ENCODE data around the gene RAI1.
A peak's percentile ranks its signal among the peaks of the same experiment; 100 is the strongest.

RAI1 gene

DNA sequence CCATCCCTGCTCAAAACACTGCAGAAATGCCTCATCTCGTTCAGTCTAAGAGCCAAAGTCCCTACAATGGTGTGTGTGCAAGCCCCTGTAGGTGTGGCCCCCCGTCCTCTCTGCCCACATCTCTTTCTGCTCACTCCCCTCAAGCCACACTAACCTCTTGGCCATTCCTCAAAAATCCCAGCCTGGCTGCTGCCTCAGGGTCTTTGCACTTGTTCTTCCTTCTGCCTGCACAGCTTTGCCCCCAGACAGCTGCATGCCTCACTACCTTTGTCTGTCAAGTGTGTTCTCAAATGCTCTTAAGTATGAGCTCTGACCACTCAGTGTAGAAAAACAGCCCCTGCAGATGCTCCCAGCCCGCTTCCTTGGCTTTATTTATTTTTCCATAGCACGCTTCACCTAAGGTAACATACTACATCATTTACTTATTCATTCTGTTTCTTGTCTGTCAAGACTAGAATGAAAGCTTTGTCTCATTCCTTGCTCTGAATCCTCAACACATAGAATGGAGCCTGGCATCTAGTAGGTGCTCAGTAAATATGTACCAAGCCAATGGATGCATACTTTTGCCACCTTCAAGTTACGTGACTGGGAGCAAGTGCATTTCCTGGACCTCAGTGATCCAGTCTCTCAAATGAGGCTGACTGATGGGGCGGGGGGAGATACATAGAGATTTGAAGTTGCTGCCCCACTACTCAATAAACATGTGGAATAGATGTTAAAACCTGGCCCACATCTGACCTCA lies 38.1 kb downstream of the RAI1 start:
- DNase-seq (ENCODE audit: low read depth) = no peak

DNA sequence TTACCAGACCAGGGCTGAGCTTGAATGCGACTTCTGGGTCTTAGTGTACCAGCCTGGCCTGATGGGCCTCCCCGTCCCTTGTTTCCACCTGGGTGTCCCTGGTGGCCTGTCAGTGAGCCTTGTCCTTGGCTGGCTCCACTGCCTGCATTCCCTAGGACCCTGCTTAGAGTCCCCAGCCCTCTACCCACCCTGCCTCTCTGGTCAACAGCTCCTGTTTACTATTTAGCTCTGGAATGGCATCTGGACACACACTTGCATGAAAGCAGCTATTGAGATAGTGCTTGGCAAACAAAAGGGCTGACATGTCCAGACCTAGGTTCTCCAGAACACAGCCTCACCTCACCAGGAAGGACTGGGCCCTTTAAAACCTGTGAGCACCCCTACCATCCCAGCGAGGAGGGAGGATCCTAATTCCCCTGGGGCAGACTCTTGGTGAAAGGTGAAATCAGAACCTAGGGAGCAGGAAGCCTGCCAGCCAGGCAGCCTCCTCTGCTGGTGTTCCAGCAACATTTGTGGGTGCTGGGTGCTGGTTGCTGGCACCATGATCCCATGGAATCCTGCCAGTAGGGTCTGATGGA lies 38.8 kb downstream of the RAI1 start:
- DNase-seq (ENCODE audit: low read depth) = no peak

DNA sequence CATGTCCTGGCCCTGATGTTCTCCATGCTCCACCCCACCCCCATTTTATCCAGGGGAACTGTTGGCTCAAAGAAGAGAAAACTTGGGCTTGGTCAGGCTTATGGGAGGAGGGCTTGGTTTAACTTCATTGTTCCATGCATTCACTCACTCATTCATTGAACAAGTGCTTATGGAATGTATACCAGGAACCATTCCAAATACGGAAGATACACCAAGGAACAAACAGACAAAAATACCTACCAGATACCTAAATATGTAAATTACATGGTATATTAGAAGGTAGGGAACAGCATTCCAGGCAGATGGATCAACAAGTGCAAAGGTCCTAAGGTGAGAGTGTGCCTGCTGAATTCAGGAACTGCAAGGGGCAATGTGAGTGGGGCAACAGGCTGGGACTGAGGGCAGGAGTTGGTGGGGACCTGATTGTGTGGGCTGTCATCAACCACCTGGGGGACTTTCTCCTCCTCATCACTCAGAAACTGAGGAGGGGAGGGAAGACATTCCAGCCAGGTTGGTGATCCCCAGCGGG lies 39.9 kb downstream of the RAI1 start:
- DNase-seq (ENCODE audit: low read depth) = no peak

DNA sequence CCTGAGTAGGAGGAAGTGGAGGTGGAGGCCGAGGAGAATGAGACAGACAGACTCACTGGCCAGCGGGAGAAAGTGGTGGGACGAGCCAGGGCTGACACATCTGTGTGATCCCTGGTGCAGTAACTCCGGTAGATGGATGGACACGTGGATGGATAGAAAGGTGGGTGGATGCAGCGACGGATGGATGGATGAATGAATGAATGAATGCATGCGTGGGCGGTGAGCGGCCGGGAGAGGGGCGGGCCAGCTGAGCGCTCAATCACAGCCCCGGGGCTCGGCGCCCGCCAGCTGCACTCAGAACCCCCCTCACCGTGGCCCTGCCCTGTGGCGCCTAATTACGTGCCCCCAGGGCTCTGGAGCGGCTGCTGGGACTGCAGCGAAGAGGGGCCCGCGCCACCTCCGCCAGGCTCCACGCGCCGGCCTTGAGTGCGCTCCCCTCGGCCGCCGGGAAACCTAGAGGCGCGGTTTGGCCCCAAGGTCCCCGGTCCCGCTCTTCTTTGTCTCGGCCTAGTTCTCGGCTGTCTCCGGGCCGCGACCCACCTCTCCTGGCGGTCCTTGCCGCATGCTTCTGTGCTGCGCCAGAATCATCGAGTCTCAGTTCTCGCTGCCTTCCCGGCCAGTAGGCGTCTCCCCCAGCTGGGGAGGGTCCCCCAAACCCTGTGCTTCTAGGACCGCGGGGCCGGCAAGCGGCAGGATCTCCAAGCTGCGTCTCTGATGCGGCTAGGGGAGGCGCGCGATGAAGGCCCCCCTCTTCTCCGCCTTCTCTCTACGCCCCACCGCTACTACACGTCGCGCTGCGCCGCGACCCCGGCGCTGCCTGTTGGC lies 41.0 kb downstream of the RAI1 start:
- no peak for DNase-seq (ENCODE audit: low read depth)

DNA sequence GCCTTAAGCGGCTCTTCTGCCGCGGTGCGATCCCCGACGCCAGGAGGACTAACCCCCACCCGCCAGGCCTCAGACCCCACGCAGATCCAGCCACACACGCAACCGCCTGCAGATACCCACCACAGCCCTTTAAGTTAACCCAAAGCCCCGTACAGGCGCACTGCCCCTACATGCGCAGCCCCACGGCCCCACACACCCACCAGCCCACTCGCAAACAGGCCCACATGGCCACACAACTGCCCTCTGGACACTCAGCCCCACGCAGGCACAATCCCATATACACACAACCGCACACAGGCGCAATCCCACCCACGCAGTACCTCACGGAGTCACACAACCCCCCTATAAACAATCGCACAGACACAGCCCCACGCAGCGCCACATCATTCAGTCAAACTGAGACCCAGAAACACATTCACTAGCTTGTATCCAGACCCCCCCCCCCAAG lies 41.7 kb downstream of the RAI1 start:
- no peak for DNase-seq (ENCODE audit: low read depth)

DNA sequence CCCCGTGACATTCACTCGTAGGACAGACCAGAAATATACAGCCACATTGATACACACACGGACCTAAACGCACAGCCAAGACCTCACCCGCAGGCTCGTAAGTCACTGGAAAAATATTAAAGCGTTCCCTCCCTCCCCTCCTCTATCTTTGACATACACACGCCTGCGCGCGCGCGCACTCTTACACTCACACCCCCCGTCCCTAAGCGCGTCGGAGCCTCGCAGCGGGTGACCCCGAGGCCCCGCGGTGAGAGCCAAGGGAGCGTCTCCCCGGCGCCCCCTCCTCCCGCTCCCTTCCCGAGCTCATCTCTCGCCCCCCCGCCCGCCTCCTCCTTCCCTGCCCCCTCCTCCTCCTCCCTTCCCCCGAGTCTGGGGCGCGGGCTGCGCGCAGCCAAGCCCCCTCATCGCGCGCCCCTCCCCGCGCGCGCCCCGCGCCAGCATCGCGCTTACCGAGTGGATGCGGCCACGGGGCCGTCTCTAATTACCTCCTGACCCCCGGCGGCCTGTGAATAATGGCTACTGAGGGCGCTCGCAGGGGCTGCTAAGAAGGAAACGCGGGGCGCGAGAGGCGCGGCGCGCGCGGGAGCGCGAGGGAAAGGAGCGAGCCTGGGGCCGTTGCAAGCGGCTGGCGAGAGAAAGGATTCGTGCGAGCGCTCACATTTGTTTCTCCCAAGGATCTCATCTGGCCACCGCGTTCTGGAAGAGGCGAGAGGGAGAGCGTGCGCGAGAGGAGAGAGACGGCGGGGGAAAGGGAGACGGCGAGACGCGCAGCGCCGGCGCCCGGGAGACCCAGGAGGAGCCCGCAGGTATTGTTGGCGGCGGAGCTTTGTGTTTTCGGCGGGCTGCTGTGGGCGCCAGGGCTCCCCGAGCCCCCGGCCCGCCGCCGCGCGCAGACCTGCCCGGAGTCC lies 42.4 kb downstream of the RAI1 start:
- peak; percentile 56 for DNase-seq (ENCODE audit: low read depth)

DNA sequence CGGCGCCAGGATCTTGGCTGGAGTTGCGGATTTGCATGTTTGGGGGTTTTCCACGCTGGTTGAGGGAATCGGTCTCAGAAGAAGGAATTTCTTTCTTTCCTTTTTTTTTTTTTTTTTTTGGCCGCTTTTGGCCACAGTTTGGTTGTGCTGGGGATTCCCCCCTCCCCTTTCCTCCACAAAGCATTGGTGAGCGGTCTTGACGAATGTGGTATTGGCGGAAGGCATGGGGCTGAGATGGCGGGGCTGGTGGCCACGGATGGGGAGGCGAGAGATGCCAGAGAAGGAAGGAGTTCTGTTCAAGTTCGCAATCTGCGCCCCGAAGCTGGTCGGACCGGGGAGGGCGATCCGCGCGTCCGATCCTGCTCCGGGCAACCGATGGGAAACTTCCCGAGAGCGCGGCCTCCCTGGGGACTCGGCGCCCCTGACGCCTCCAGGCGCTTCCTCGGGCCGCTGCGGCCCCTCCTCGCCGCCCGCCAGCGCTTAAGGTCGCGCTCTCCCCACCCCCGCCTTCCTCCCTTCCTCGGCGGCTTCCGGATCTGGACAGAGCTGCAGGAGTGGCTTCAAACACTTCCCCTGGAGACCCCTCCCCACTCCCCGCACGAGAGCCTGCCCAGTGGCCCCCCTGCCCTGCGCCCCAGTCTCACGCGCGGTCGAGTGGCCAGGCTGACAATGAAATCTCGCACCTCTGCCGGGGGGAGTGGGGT lies 43.2 kb downstream of the RAI1 start:
- DNase-seq (ENCODE audit: low read depth) = no peak

DNA sequence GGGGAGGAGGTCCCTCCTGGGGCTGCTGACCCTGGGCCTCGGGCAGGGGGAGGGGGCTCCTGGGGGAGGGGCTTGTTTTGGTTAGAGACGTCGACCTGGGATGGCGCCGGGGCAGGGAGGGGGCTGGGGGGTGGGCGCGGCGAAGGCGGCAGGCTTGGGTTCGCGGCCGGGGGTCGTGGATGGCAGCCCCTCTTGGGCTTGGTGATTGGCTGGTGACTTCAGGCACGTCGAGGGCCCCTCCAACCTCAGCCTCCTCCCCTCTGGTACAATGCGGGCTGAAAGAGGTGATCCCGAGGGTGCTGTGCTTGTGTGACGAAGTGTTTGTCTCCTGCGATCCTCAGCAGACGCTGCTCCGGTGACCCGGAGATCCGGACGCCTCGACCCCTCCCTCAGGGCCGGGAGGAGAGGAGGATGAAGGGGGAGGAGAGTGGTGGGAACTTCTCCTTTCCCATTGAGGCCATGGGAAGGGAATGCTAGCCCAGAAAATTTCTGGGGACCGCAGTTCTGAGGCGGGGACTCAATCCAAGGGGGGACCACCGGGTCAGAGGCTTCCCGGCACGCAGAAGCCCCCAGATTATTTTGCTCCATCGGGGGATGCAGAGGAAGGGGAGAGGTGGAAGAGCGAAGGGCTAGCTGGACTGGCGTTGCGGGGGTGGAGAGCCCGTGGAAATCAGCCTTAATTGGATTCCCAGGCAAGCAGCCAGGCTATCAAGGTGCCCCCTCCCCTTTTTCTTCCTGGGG lies 43.9 kb downstream of the RAI1 start:
- DNase-seq (ENCODE audit: low read depth) = no peak

DNA sequence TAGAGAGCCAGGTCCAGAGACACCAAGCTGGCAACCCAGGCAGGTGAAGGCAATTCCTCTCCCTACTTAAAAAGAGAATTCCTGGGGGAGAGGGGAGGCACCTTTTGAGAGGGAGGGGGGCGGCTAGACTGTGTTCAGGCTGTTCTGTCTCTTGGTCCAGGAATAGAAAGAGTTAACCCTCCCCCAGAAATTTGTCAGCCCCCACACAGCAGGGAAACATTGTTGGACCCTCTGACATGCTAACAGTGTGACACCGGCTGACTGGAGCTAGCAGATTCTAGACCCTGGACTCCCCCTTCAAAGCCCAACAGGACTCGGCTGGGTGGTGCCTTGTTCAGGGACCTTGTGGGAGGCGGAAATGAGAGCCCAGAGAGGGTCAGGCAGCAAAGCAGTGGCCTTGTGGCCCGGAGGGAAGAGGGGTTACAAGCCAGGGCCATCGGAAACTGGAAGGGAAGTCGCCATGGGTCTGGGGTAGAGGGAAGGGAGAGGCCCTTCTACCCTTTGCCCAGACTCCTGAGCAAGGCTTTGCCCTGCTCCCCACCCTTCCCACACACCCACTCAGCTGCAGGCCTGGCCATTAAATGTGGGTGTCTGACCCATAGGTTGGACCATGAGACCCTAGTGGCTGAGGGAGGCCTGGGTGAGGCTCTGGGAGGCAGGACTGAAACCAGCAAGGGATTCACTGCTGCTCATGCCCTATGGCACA lies 44.6 kb downstream of the RAI1 start:
- no peak for DNase-seq (ENCODE audit: low read depth)

DNA sequence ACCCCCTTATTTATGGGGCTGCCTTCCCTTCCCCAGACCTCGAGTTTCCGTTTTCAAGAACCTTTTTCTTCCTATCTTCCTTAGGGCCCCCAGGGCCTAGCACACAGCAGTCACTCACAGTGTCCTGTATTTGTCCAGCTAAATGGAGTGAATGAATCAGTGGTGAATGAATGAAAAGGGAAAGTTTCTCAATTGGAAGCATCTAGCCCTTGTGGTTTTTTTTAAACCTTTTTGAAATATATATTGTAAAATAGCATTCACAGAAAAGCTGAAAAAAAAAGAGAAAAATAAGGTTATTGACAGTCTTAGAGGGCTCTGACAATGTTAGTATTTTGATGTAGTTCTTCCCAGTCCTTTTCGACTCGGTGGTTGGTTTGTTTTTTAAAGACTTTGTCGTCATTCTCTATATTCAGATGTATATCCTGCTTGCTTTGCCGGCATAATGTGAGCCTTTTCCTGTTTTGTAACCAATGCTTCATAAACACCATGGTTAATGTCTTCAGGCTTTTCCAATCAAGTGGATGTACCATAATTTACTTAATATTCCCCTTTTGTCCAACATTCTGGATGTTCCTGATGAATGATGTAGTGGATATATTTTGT lies 45.3 kb downstream of the RAI1 start:
- DNase-seq (ENCODE audit: low read depth) = no peak

DNA sequence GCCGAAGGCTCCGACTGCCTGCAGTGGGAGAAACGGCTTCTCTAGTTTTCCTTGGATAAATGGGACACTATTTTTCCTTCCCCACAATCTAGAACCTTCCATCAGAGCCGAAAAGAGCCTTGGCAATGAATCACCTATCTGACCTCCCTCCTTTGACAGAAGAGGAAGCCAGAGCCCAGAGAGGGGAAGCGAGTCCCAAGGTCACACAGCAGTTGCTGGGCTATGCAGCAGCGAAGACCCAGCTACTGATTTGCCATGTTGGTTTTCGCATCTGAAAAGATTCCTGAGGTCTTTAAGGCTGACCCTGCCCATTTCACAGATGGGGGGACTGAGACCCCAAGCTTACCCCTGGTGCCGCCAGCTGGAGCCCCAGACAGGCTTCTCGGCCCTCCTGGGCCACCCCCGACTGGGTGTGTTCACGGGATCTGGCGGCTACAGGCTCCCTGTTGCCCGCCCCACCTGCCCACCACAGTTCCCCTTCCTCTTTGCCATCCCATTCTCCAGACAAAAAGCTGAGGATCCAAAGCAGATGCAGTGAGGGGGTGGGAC lies 45.9 kb downstream of the RAI1 start:
- no peak for DNase-seq (ENCODE audit: low read depth)

DNA sequence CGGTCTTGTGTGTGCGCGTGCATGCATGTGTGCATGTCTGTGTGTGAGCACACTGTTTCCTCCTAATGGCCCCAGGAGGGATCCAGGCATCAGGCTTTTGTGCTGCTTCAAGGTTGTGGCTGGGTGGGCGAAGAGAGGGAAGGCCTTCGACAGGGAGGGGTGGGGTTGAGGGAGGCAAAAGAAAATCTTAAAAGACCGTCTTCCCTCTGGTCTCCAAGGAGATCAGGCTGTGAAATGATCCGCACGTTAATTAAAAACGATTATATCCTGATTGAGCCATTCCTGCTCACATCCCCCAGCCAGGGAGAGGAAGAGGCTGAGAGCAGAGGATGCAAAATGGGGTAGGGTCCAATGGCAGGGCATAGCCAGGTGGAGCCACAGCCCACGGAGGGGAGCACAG lies 46.9 kb downstream of the RAI1 start:
- no peak for DNase-seq (ENCODE audit: low read depth)

DNA sequence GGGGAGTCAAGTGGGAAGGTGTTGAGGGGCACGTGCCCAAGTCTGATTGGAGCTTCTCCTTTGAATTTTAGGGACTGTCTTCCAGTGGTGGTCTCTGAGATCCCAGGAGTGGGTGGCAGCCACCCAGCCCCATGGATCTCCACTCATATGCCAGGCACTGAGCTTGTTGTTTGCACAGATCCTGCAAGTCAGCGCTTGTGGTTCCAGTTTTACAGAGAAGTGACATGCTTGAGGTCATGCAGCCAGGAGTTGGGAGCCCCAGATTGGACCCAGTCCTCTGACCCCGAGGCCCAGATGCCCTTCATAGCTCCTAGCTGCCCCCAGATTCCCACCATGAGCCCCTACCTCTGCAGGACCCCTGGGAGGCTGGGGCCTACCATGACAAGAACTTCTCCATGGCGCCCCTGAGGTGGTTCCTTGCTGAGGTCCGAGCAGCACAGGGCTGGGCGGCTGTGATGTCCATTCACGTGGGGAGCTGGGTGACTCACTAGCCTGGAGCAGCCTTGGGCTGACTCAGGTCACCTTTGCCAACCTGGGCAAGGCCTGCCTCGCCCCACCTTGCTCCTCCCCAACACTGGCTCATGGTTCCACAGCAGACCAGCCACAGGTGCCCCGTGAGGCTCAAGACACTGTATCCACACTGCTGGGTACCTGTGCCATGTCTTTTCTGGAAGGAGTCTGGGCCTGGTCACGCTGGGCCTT lies 47.4 kb downstream of the RAI1 start:
- no peak for DNase-seq (ENCODE audit: low read depth)

DNA sequence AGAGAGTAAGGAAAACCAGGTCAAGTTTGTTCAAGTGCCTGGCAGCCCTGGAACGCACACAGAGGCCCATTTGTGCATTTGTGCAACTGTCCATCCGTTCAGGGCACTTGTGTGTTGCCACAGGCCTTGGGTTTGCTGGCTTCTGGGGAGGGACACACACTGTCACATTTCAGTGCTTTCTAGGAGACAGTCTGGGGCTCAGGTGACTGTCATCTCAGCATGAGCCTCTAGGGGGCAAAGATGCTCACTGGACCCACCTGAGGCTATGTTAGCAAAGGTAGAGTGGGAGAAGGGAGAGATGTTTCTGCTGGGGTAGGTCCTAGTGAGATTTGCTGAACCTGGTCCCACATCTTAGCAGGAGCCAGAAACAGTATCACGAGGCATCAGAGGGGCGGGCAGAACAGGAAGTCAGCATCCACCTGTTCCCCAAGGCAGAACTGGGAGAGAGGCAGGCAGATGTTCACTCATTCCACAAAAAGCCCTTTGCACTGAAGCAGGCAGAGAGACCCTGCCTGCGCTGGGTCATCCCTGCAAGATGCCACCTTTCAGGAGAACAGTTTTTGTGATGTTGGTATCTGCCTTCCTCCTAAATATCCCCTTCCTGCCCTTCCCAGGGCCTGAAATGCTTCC lies 48.5 kb downstream of the RAI1 start:
- no peak for DNase-seq (ENCODE audit: low read depth)

DNA sequence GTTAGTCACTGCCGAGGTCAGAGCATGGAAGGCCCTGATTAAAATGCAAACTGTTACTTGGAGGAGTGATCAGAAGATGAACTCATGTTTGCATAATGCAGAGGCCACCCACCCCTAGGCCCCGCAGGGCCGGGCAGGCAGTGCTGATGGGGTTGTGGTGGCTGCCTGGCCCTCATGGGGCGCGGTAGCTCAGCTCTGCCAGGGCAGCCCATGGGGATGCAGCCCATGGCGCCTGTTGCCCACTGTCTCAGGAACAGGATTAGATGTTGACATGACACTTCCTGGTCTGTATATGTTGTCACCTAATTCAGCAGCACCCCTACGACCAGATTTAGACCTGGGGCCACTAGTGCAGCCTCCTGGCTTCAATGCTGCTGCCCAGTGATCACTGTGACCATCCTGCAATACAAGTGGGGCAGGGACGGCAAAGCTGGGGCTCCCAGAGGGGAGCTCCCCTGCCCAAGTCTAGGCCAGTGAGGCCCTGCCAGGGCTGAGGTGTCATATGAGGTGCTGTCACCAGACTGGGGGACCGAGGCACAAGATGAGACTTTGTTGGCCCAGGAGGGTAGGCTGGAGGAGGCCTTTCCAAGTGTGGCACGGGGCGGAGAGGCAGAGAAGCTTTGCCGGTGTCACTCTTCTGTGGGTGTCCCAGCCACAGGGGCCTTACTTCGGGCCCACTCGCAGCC lies 49.1 kb downstream of the RAI1 start:
- no peak for DNase-seq (ENCODE audit: low read depth)

DNA sequence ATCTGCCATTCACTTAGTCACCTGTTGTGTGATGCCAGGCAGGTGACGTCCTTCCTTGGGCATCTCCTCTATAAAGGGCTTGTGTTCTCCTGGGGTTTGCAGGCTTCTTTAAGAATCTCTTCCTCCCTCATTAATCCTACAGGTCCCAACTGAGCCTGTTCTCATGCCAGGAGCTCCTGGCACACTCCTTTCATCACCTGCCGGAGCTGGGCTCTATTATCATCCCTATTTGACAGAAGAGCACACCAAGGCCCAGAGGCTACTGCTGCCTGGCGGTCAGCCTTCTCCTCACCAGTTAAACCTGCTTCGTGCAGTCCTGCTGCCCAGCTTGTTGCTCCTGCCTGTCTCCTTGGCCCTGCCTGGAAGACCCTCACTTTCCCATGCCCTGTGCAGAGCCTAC lies 51.2 kb downstream of the RAI1 start:
- DNase-seq (ENCODE audit: low read depth) = no peak

DNA sequence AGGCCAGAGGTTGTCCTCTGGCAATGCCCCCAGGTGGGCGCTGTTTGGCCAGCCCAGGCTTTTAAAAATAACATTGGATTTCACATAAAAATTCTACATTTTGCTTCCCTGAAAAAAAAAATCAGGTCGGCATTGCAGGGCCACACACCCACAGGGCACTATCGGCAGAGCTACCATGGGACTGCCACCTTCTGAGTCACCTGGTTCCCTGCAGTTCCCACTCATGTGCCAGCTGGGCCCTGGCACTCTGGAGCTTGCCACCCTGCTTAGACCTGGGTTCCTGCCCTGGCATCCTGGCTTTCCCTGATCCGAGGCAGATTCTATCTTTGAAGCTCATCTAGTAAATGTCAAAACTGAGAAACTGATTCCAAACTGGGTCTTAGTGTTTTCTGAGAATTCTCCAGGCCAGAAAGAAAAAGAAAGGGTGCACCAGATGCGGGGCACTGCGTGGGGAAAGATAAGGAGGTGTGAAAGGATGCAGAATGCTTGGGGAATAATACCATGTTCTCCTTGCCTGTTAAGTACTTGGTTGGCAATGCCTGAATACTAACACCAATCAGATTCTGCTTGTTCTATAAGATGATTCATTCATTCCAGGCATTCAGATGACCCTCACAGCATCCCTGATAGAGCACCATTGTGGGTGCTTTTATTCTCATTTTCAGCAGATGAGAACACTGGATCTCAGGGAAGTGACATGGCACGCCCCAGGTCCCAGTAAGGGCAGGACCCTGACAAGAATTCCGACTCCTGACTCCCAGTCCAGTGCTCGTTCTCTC lies 51.8 kb downstream of the RAI1 start:
- DNase-seq (ENCODE audit: low read depth) = peak; percentile 24

Data from fibroblast of gingiva (primary cell).